Omental fat pad (tissue), 4 donors: ENCODE results near the gene PPFIBP1. TPM values are rescaled to one million over a fixed set of nuclear protein-coding genes. Genes with fewer than 3 reads are reported as not detected.

Source experiments
- ATAC-seq: fragments of 150-250 bp; one replicate; pipeline ENCODE4 v1.9.1; 2016; ENCODE audit warnings: mild to moderate bottlenecking, moderate library complexity; ENCODE audit not compliant: low FRiP score
- DNase-seq: peaks from one replicate; pipeline ENCODE4 v3.0.0-alpha.2; 2019; ENCODE audit warnings: low spot score
- CTCF ChIP-seq, 3 donors: fragments of 450-650 bp; IDR thresholded peaks; one replicate each; pipeline ENCODE4 v1.5.1; 2016 to 2017; ENCODE audit warnings: antibody characterized with exemption in 3 of 3, mild to moderate bottlenecking in 3 of 3, moderate library complexity in 2 of 3
- total RNA-seq, 4 donors: library from RNA; depleted of rRNA; stranded (reverse); fragments of >200 nt; gene quantifications; one replicate each; pipeline ENCODE4 v1.1.0, GENCODE V29; 2016

Gene PPFIBP1
- total RNA-seq, 4 donors from 2014 or later, result 40.2 to 164 (median 56.5) TPM

- no peak for TF ChIP-seq CTCF (IDR thresholded peaks at IDR 0.05)
- ATAC-seq, result peak; percentile 47
These were observed 29.0 kb downstream of the PPFIBP1 start for GRCh38 chr12:27552886-27553560.

GRCh38 chr12:27553941-27554340, 29.9 kb downstream of the PPFIBP1 start:
- no peak for TF ChIP-seq CTCF (IDR thresholded peaks at IDR 0.05)
- ATAC-seq, result no peak
- no peak for DNase-seq

More at GRCh38 chr12:27552886-27553560, 29.0 kb downstream of the PPFIBP1 start:
- DNase-seq, result no peak

GRCh38 chr12:27554421-27555186, 30.6 kb downstream of the PPFIBP1 start:
- peak; percentile 49 for ATAC-seq
- no peak for TF ChIP-seq CTCF (IDR thresholded peaks at IDR 0.05)
- no peak for DNase-seq

GRCh38 chr12:27555361-27555760, 31.4 kb downstream of the PPFIBP1 start:
- ATAC-seq, result no peak
- no peak for DNase-seq
- TF ChIP-seq CTCF (IDR thresholded peaks at IDR 0.05), result no peak

GRCh38 chr12:27555925-27556778, 32.1 kb downstream of the PPFIBP1 start:
- ATAC-seq, result peak; percentile 26
- DNase-seq, result no peak
- TF ChIP-seq CTCF (IDR thresholded peaks at IDR 0.05), result no peak

GRCh38 chr12:27560126-27560525, 36.1 kb downstream of the PPFIBP1 start:
- ATAC-seq, result no peak
- DNase-seq, result no peak
- TF ChIP-seq CTCF (IDR thresholded peaks at IDR 0.05), result no peak
